IMR-90 (cell line): ENCODE measurements around the gene CAVIN2. TPM values are rescaled to one million over a fixed set of nuclear protein-coding genes. Genes with fewer than 3 reads are reported as not detected.

Source experiments
- ATAC-seq: fragments of 200-7000 bp; cut with Tn5 transposase; 2 replicates; pipeline ENCODE4 v1.9.1; 2020; ENCODE audit warnings: low read depth, mild to moderate bottlenecking, moderate library complexity
- BruUV-seq: library from RNA; stranded (reverse); fragments of 400-500 nt; replicated peaks from 2 replicates; lab custom pipeline; 2021; lab: Mats Ljungman, UMichigan
- CTCF ChIA-PET: fragments of 300-600 bp; formaldehyde crosslinking; extraction: SDS; loops from one replicate; lab custom pipeline; 2021; ENCODE audit warnings: antibody characterized with exemption; lab: Yijun Ruan, JAX
- POLR2A ChIA-PET: fragments of 300-600 bp; sonication (Branson Sonifier 250); formaldehyde crosslinking; loops from one replicate; lab custom pipeline; 2022; ENCODE audit warnings: antibody characterized with exemption; ENCODE audit not compliant: unreplicated experiment; lab: Charles Lee
- DNase-seq: peaks from one replicate; pipeline ENCODE4 v3.0.0; 2013
- H2AFZ ChIP-seq: replicated peaks from 2 replicates; pipeline ENCODE3; 2013; ENCODE audit warnings: low read length, mild to moderate bottlenecking; ENCODE audit not compliant: poor library complexity
- H2AK5ac ChIP-seq: 2 replicates; pipeline ENCODE4 v1.6.1; 2013; ENCODE audit warnings: low read depth, low read length, inconsistent platforms
- H2AK9ac ChIP-seq: replicated peaks from 2 replicates; pipeline ENCODE3; 2013; ENCODE audit warnings: mild to moderate bottlenecking, low read depth, low read length, moderate library complexity; ENCODE audit not compliant: poor library complexity
- H2BK120ac ChIP-seq: 2 replicates; pipeline ENCODE4 v1.6.1; 2013; ENCODE audit warnings: low read depth, low read length, inconsistent platforms
- H2BK15ac ChIP-seq: 3 replicates; pipeline ENCODE4 v1.6.1; 2013; ENCODE audit warnings: low read depth, low read length, inconsistent platforms
- H2BK20ac ChIP-seq: 2 replicates; pipeline ENCODE4 v1.6.1; 2013; ENCODE audit warnings: low read depth, mild to moderate bottlenecking, inconsistent platforms, low read length, moderate library complexity
- H2BK5ac ChIP-seq: 2 replicates; pipeline ENCODE4 v1.6.1; 2013; ENCODE audit warnings: mild to moderate bottlenecking, low read depth, low read length, inconsistent platforms; ENCODE audit not compliant: poor library complexity, severe bottlenecking
- H3K14ac ChIP-seq: replicated peaks from 2 replicates; pipeline ENCODE4 v1.6.1; 2013; ENCODE audit warnings: low read depth, low read length, inconsistent platforms
- H3K18ac ChIP-seq: 2 replicates; pipeline ENCODE4 v1.6.1; 2013; ENCODE audit warnings: low read depth, low read length, control low read depth
- H3K23ac ChIP-seq: 2 replicates; pipeline ENCODE4 v1.6.1; 2013; ENCODE audit warnings: low read depth, low read length, inconsistent platforms
- H3K27ac ChIP-seq: 2 replicates; pipeline ENCODE4 v1.5.1; 2013; ENCODE audit warnings: mild to moderate bottlenecking, control low read depth, low read length; ENCODE audit not compliant: insufficient read depth
- H3K27me3 ChIP-seq: 2 replicates; pipeline ENCODE4 v1.6.1; 2013; ENCODE audit warnings: low read length; ENCODE audit not compliant: control insufficient read depth, insufficient read depth
- H3K36me3 ChIP-seq: 2 replicates; pipeline ENCODE4 v1.6.1; 2013; ENCODE audit warnings: low read length, mixed read lengths; ENCODE audit not compliant: control insufficient read depth, insufficient read depth
- H3K4ac ChIP-seq: 2 replicates; pipeline ENCODE4 v1.6.1; 2013; ENCODE audit warnings: low read depth, low read length, inconsistent platforms
- H3K4me1 ChIP-seq: 2 replicates; pipeline ENCODE4 v1.6.1; 2013; ENCODE audit warnings: low read length, mixed read lengths; ENCODE audit not compliant: control insufficient read depth, insufficient read depth
- H3K4me2 ChIP-seq: 2 replicates; pipeline ENCODE4 v1.6.1; 2013; ENCODE audit warnings: low read depth, mild to moderate bottlenecking, control low read depth, low read length, moderate library complexity
- H3K4me3 ChIP-seq: 2 replicates; pipeline ENCODE4 v1.5.1; 2013; ENCODE audit warnings: low read depth, mild to moderate bottlenecking, control low read depth, low read length, moderate library complexity; ENCODE audit not compliant: insufficient read depth
- H3K56ac ChIP-seq: 2 replicates; pipeline ENCODE4 v1.6.1; 2013; ENCODE audit warnings: low read length, inconsistent platforms; ENCODE audit not compliant: insufficient read depth; ENCODE audit errors: extremely low read depth
- H3K79me1 ChIP-seq, 2 experiments: 2 replicates each; pipeline ENCODE4 v1.6.1; 2013; ENCODE audit warnings: low read length in 2 of 2, inconsistent platforms in 1 of 2, low read depth in 1 of 2
- H3K9ac ChIP-seq: 2 replicates; pipeline ENCODE4 v1.6.1; 2013; ENCODE audit warnings: low read depth, low read length, control low read depth
- H3K9me1 ChIP-seq: 2 replicates; pipeline ENCODE4 v1.6.1; 2013; ENCODE audit warnings: low read length, inconsistent platforms; ENCODE audit not compliant: insufficient read depth
- H3K9me3 ChIP-seq: 2 replicates; pipeline ENCODE4 v1.6.1; 2013; ENCODE audit warnings: low read length; ENCODE audit not compliant: control insufficient read depth, insufficient read depth
- H4K20me1 ChIP-seq: 2 replicates; pipeline ENCODE4 v1.6.1; 2013; ENCODE audit warnings: low read length, inconsistent platforms; ENCODE audit not compliant: insufficient read depth
- H4K5ac ChIP-seq: 2 replicates; pipeline ENCODE4 v1.6.1; 2013; ENCODE audit warnings: mild to moderate bottlenecking, low read depth, low read length, control low read depth
- H4K8ac ChIP-seq, 2 experiments: 2 replicates each; pipeline ENCODE4 v1.6.1; 2013; ENCODE audit warnings: low read depth in 2 of 2, low read length in 2 of 2, control low read depth in 1 of 2, inconsistent platforms in 1 of 2
- H4K91ac ChIP-seq: 2 replicates; pipeline ENCODE4 v1.6.1; 2013; ENCODE audit warnings: low read depth, low read length, inconsistent platforms; ENCODE audit not compliant: insufficient read depth
- NFE2L2 ChIP-seq: fragments of 150-350 bp; IDR thresholded peaks from 2 replicates; pipeline ENCODE4 v1.6.1; 2016; ENCODE audit warnings: low read depth, mild to moderate bottlenecking, low read length
- POLR2A ChIP-seq: IDR thresholded peaks from 2 replicates; pipeline ENCODE4 v1.6.1; 2012; ENCODE audit warnings: mild to moderate bottlenecking, low read depth, low read length
- RAD21 ChIP-seq: IDR thresholded peaks from 2 replicates; pipeline ENCODE4 v1.6.1; 2012; ENCODE audit warnings: low read length, improper control_type of control experiment
- WGBS, 2 experiments: methylation state at CpG; one replicate each; pipeline versions ENCODE4 v1.1.5 to v1.1.7; 2013; ENCODE audit warnings: missing lambda C conversion rate in 2 of 2; ENCODE audit not compliant: insufficient read length in 1 of 2; ENCODE audit errors: extremely low coverage in 2 of 2; 5-methylcytosine and 5-hydroxymethylcytosine counted together
- dilution Hi-C: fragments of 300-500 bp; cut with HindIII; formaldehyde crosslinking; loops from one replicate; pipeline ENCODE4 v1.14.3; 2018; ENCODE audit warnings: low sequenced_read_pairs; ENCODE audit not compliant: unreplicated experiment
- in situ Hi-C: fragments of 300-500 bp; cut with MboI; formaldehyde crosslinking; loops from 3 replicates; pipeline ENCODE4 v1.14.3; 2019; ENCODE audit warnings: low sequenced_read_pairs, inconsistent platforms, mixed read lengths
- intact Hi-C: fragments of 100-400 bp; cut with micrococcal nuclease; formaldehyde crosslinking; loops from 2 replicates; pipeline ENCODE4 v1.10.0; 2022
- polyA plus RNA-seq, 3 experiments: library from polyadenylated mRNA; depleted of rRNA; stranded (reverse); fragments of >200 nt; gene quantifications; 2 replicates each; pipeline ENCODE4 v1.2.3, GENCODE V29; 2012; ENCODE audit warnings: low replicate concordance in 1 of 3
- total RNA-seq: library from RNA; depleted of rRNA; stranded (reverse); fragments of >200 nt; gene quantifications from 2 replicates; pipeline ENCODE4 v1.2.3, GENCODE V29; 2012

CAVIN2 gene
- total and polyA plus RNA-seq, 2 of the 4 experiments (the other 2 are of a cell fraction): 7.7 to 11.5 TPM

DNA sequence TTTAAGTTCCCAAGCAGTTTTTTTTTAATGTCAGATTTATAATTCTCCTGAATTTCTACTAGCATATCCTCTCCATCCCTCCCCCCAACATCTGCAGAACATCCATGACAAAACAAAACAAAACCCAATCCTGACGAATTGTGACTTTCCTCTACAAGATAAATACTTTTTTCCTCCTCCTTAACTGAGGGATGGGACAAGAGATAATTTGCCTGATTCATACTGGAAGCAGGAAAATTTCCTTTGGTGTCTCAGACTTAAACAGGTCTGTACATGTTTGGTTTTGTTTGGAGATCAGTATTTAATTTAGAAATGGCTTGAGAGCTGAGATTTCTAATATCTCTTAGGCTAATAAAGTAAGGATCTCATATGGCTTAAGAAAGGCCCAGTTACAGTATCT is 2.2 kb downstream of the CAVIN2 start:
- Histone ChIP-seq H3K27ac (no peak overlapping the region; the same call in 1 of the 2 replicates), H3K9me3 (no peaks in the 10 kb centered on the region), H4K5ac (peak overlapping the region; percentile 72), H2AK5ac (no peak overlapping the region), H4K20me1 (no peaks in the 10 kb centered on the region), H2BK120ac (peak overlapping the region; percentile 86), H3K27me3 (no peaks in the 10 kb centered on the region), H3K23ac (peak overlapping the region; percentile 88; the same call in 1 of the 2 replicates), H2BK5ac (peak overlapping the region; percentile 69), H3K4ac (peak overlapping the region; percentile 96; the same call in 1 of the 2 replicates), H3K4me1 (peaks cover 17% of the 10 kb centered on the region), H2AK9ac (no peak overlapping the region), H3K4me3 (peak overlapping the region; percentile 33), H4K8ac (peak overlapping the region; percentile 61 to 91), H3K9ac (peak overlapping the region; percentile 72; the same call in 1 of the 2 replicates), H3K56ac (peak overlapping the region; percentile 81), H2BK15ac (no peak overlapping the region), H3K4me2 (peak overlapping the region; percentile 38), H3K79me1 (peaks cover 9 to 38% of the 10 kb centered on the region in 2 experiments; a peak in 3 of 4 replicates), H4K91ac (peak overlapping the region; percentile 95; the same call in 1 of the 2 replicates), H2AFZ (no peak overlapping the region), H3K14ac (peak overlapping the region; percentile 91), H3K36me3 (no peaks in the 10 kb centered on the region), H3K18ac (peak overlapping the region; percentile 89; the same call in 1 of the 2 replicates), H2BK20ac (peak overlapping the region; percentile 81; the same call in 1 of the 2 replicates), H3K9me1 (peaks cover 16% of the 10 kb centered on the region)
- no peak for TF ChIP-seq POLR2A
- TF ChIP-seq NFE2L2: no peak
- no peak for TF ChIP-seq RAD21
- DNase-seq (peak; percentile 48), ATAC-seq (peak; percentile 3)
- no CpG with 5 or more reads among the region's 1 CpG for WGBS, 2 experiments
- POLR2A ChIA-PET: no interaction called here
- in situ Hi-C loops: no loop called here
- intact Hi-C loops: no loop called here
- dilution Hi-C loops: no loop called here
- CTCF ChIA-PET: interaction anchor here (2.1 kb wide), 1 partner anchor 317 kb away, joined by 8 read pairs; no protein-coding TSS in a partner anchor
- BruUV-seq: no TSS peak
